ENCODE measurements around the gene SLC5A6. TPM values are rescaled to one million over a fixed set of nuclear protein-coding genes. Genes with fewer than 3 reads are reported as not detected.

The SLC5A6 gene
- total and polyA plus RNA-seq, 2 of the 8 experiments (the other 6 are each of a cell fraction or from before 2014, with no cell fraction given), result 118 to 183 TPM

DNA sequence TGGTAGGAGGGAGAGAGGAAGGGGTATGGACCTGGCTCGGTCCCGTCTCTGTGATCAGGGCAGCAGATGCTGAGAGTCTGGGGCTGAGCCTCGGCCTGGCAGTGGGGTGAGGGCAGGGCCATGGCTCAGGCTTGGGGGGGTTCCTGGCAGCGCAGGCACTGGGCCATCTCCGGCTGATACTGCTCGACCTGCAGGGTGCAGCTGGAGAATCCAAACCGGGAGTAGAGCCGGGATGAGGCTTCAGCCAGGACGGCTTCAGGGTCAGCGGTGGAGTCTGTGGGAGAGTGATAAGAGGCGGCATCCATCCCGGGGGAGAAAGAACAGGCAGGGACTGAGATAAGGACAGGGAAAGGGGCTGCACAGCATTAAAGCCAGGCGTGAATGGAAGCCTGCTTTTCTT, 43.1 kb upstream of the SLC5A6 start:
- Histone ChIP-seq H4K91ac (replicated peaks; ENCODE audit: insufficient read length, low read length) (no peak overlapping the region), H3K14ac (ENCODE audit: insufficient read length) (no peak overlapping the region), H4K8ac (ENCODE audit: extremely low read depth, insufficient read depth, low read length) (no peak overlapping the region), H3K27me3 (replicated peaks in 1 of 4; ENCODE audit: control insufficient read depth in 3 of 4, extremely low read depth in 1 of 4, insufficient read depth in 3 of 4, low read length in 3 of 4) (peaks cover 0 to 8% (median 4%) of the 10 kb centered on the region in 4 experiments; a peak in 5 of 7 replicates), H3K56ac (replicated peaks; ENCODE audit: insufficient read length, low read depth, low read length) (no peak overlapping the region), H4K20me1 (replicated peaks in 1 of 2; ENCODE audit: control insufficient read depth in 1 of 2, insufficient read depth in 2 of 2, low read length in 2 of 2) (peaks cover 0 to 6% of the 10 kb centered on the region in 2 experiments), H3K9me3 (ENCODE audit: insufficient read depth in 2 of 2, low read depth in 1 of 2, low read length in 1 of 2) (no peaks in the 10 kb centered on the region), H3K4me3 (ENCODE audit: extremely low read depth in 1 of 4, insufficient read depth in 2 of 4, low read depth in 3 of 4, low read length in 4 of 4) (no peak overlapping the region), H2AFZ (ENCODE audit: low read length) (no peak overlapping the region), H3K4me2 (ENCODE audit: insufficient read depth in 1 of 2, low read depth in 2 of 2, low read length in 2 of 2) (no peak overlapping the region), H2BK15ac (ENCODE audit: low read length) (no peak overlapping the region), H4K5ac (ENCODE audit: insufficient read length, low read depth, low read length) (no peak overlapping the region), H3K79me1 (ENCODE audit: low read depth, low read length) (no peaks in the 10 kb centered on the region), H3K23me2 (ENCODE audit: low read depth, low read length) (no peaks in the 10 kb centered on the region; the same call in 1 of the 2 replicates), H2BK5ac (ENCODE audit: low read depth, low read length) (no peak overlapping the region), H3K4ac (replicated peaks; ENCODE audit: insufficient read length, low read depth, low read length) (no peak overlapping the region), H3K36me3 (ENCODE audit: control insufficient read depth in 2 of 4, insufficient read depth in 4 of 4, low read length in 3 of 4) (no peaks in the 10 kb centered on the region), H2AK5ac (ENCODE audit: low read depth, low read length) (no peak overlapping the region), H3K4me1 (replicated peaks in 1 of 4; ENCODE audit: control insufficient read depth in 3 of 4, insufficient read depth in 4 of 4, low read length in 3 of 4) (peaks cover 2 to 11% (median 6%) of the 10 kb centered on the region in 4 experiments), H3K79me2 (ENCODE audit: control insufficient read depth in 1 of 2, insufficient read depth in 2 of 2, low read length in 2 of 2) (no peaks in the 10 kb centered on the region), H3K9ac (replicated peaks in 1 of 4; ENCODE audit: extremely low read depth in 1 of 4, low read depth in 3 of 4, low read length in 3 of 4) (no peak overlapping the region), H3K18ac (ENCODE audit: extremely low read depth, low read length) (no peak overlapping the region), H3K23ac (ENCODE audit: insufficient read length) (no peak overlapping the region), H2BK12ac (ENCODE audit: low read depth, low read length) (no peak overlapping the region), H2BK20ac (ENCODE audit: low read length) (no peak overlapping the region), H2BK120ac (replicated peaks; ENCODE audit: low read depth, low read length) (no peak overlapping the region), H3K27ac (ENCODE audit: low read depth, low read length) (no peak overlapping the region)
- FAIRE-seq (no peak), DNase-seq (ENCODE audit: low read depth in 1 of 2, low spot score in 2 of 2) (no peak)
- WGBS, 2 experiments (ENCODE audit: extremely low coverage in 1 of 2, insufficient coverage in 1 of 2, insufficient read length in 1 of 2, insufficient replicate concordance in 2 of 2, low coverage in 1 of 2, low lambda C conversion rate in 2 of 2, missing lambda C conversion rate in 1 of 2), result 86% methylated on average over 13 of the region's 13 CpGs; no CpG with 5 or more reads in 1 of the 2 experiments
- POLR2A ChIA-PET (ENCODE audit: partially characterized antibody), result interaction anchor here (1.2 to 32.6 kb wide), 4 partner anchors 8 to 43 kb away, joined by 3 to 835 read pairs (median 28); partner anchors contain the start of genes ATRAID, CAD and SLC5A6
- CTCF ChIA-PET (ENCODE audit: partially characterized antibody), result interaction anchor here (0.7 to 5.6 kb wide), 6 partner anchors 11 to 37 kb away, joined by 3 to 64 read pairs (median 4); partner anchors contain the start of gene TRIM54
- TF ChIP-seq TBP (IDR thresholded peaks at IDR 0.05; ENCODE audit: low read depth, low read length) (no peak), HDAC2 (IDR thresholded peaks at IDR 0.05; ENCODE audit: borderline replicate concordance in 1 of 2, low read depth in 2 of 2, low read length in 2 of 2) (no peak), CBX8 (IDR thresholded peaks at IDR 0.05; ENCODE audit: borderline replicate concordance, low read depth, low read length) (no peak), BRCA1 (IDR thresholded peaks at IDR 0.05; ENCODE audit: low read depth, low read length) (no peak), RFX5 (IDR thresholded peaks at IDR 0.05; ENCODE audit: borderline replicate concordance, low read depth, low read length) (no peak)
